GM21717 (cell line): ENCODE results near the gene GALNT2.

ENCODE experiments used
- ATAC-seq: cut with Tn5 transposase; IDR thresholded peaks from one replicate; pipeline ENCODE4 v1.9.1; 2021; ENCODE audit warnings: mild to moderate bottlenecking, moderate library complexity; ENCODE audit not compliant: unreplicated experiment

Gene GALNT2

GRCh38 chr1:230070321-230071208 is 3.5 kb downstream of the GALNT2 start:
- ATAC-seq = no peak

- no peak for ATAC-seq
Observed at GRCh38 chr1:230071316-230071715, 4.3 kb downstream of the GALNT2 start.

GRCh38 chr1:230072296-230072695 is 5.3 kb downstream of the GALNT2 start:
- ATAC-seq = no peak

GRCh38 chr1:230072866-230073265 is 5.8 kb downstream of the GALNT2 start:
- no peak for ATAC-seq

GRCh38 chr1:230073371-230074035 is 6.5 kb downstream of the GALNT2 start:
- ATAC-seq = no peak

GRCh38 chr1:230074270-230074669 is 7.2 kb downstream of the GALNT2 start:
- ATAC-seq = no peak

GRCh38 chr1:230074762-230075161 is 7.7 kb downstream of the GALNT2 start:
- no peak for ATAC-seq

GRCh38 chr1:230076121-230076520 is 9.1 kb downstream of the GALNT2 start:
- no peak for ATAC-seq

GRCh38 chr1:230077011-230077410 is 10.0 kb downstream of the GALNT2 start:
- ATAC-seq = no peak

GRCh38 chr1:230077436-230078213 is 10.6 kb downstream of the GALNT2 start:
- ATAC-seq = no peak

- ATAC-seq = no peak
Observed at GRCh38 chr1:230079199-230080024, 12.4 kb downstream of the GALNT2 start.

GRCh38 chr1:230080822-230081221 is 13.8 kb downstream of the GALNT2 start:
- no peak for ATAC-seq

GRCh38 chr1:230081751-230082150 is 14.7 kb downstream of the GALNT2 start:
- ATAC-seq = no peak

- no peak for ATAC-seq
Observed at GRCh38 chr1:230082211-230082610, 15.2 kb downstream of the GALNT2 start.

- no peak for ATAC-seq
Observed at GRCh38 chr1:230083053-230083452, 16.0 kb downstream of the GALNT2 start.

- ATAC-seq = no peak
Observed at GRCh38 chr1:230083746-230084407, 16.8 kb downstream of the GALNT2 start.

- peak; percentile 65 for ATAC-seq
Observed at GRCh38 chr1:230084408-230085177, 17.6 kb downstream of the GALNT2 start.

- no peak for ATAC-seq
Observed at GRCh38 chr1:230085178-230085515, 18.1 kb downstream of the GALNT2 start.

- no peak for ATAC-seq
Observed at GRCh38 chr1:230086151-230086550, 19.1 kb downstream of the GALNT2 start.
